Sigmoid colon (tissue), 7 donors: Measurements from ENCODE around the gene PIMREG. TPM values are rescaled to one million over a fixed set of nuclear protein-coding genes. Genes with fewer than 3 reads are reported as not detected.

Source experiments
- DNase-seq: peaks from one replicate; pipeline ENCODE4 v3.0.0-alpha.2; 2019
- H3K27ac ChIP-seq, 4 donors: fragments of 200-600 bp; sonication (generic); one replicate each; pipeline ENCODE4 v1.5.1; 2016 to 2019; ENCODE audit warnings: mild to moderate bottlenecking in 1 of 4
- H3K27me3 ChIP-seq, 3 donors: fragments of 200-600 bp; sonication (generic); one replicate each; pipeline ENCODE4 v1.5.1; 2019; ENCODE audit warnings: mild to moderate bottlenecking in 1 of 3
- H3K36me3 ChIP-seq, 4 donors: fragments of 200-600 bp; sonication (generic); one replicate each; pipeline ENCODE4 v1.5.1; 2016 to 2019
- H3K4me1 ChIP-seq, 4 donors: fragments of 200-600 bp; sonication (generic); one replicate each; pipeline ENCODE4 v1.5.1; 2017 to 2019
- H3K4me3 ChIP-seq, 4 donors: fragments of 200-600 bp; sonication (generic); one replicate each; pipeline ENCODE4 v1.5.1; 2017 to 2019; ENCODE audit warnings: mild to moderate bottlenecking in 2 of 4, moderate library complexity in 1 of 4
- H3K9me3 ChIP-seq, 4 donors: fragments of 200-600 bp in 3 of 4; sonication (generic) in 3 of 4; one replicate each; pipeline versions ENCODE4 v1.5.1 to v1.6.1; 2013 to 2019
- CTCF ChIP-seq, 4 experiments: fragments of 450-650 bp in 3 of 4; fragments of 200-600 bp in 1 of 4; IDR thresholded peaks; one replicate each; pipeline ENCODE4 v1.5.1; 2016 to 2019; ENCODE audit warnings: antibody characterized with exemption in 4 of 4, mild to moderate bottlenecking in 3 of 4, moderate library complexity in 2 of 4
- EP300 ChIP-seq, 4 donors: sonication (generic); formaldehyde crosslinking; IDR thresholded peaks; one replicate each; pipeline ENCODE4 v1.6.1; 2017; ENCODE audit warnings: antibody characterized with exemption in 4 of 4
- POLR2A ChIP-seq, 2 donors: fragments of 450-650 bp; IDR thresholded peaks; one replicate each; pipeline ENCODE4 v1.6.1; 2016; ENCODE audit warnings: antibody characterized with exemption in 2 of 2, mild to moderate bottlenecking in 2 of 2, moderate library complexity in 2 of 2
- POLR2AphosphoS5 ChIP-seq, 4 donors: sonication (generic); formaldehyde crosslinking; IDR thresholded peaks; one replicate each; pipeline ENCODE4 v1.6.1; 2017; ENCODE audit warnings: antibody characterized with exemption in 4 of 4
- WGBS, 2 donors: extraction: QIAGEN DNeasy Blood & Tissue Kit; methylation state at CpG; one replicate each; pipeline ENCODE4 v1.1.7; 2013; 5-methylcytosine and 5-hydroxymethylcytosine counted together
- intact Hi-C: fragments of 100-400 bp; cut with DNase I; formaldehyde crosslinking; loops from one replicate; pipeline ENCODE4 v1.15.1; 2023
- polyA plus RNA-seq, 3 donors: library from polyadenylated mRNA; stranded (reverse); fragments of 200-250 nt; gene quantifications; one replicate each; pipeline ENCODE4 v1.2.3, GENCODE V29; 2013
- total RNA-seq, 4 donors: library from RNA; depleted of rRNA; stranded (reverse); fragments of >200 nt; gene quantifications; one replicate each; pipeline ENCODE4 v1.1.0, GENCODE V29; 2016
- donor health status: healthy with polysubstance abuse.
- donor health status: Bipolar disorder and iron deficiency.
- donor health status: healthy.

Gene PIMREG
- total and polyA plus RNA-seq, 7 donors: 2.5 to 7.8 TPM; not detected in 5

GRCh38 chr17:6485646-6486412 is 41.6 kb downstream of the PIMREG start:
- 80% methylated on average over 5 of the region's 5 CpGs for WGBS, 2 donors
- H3K4me1 ChIP-seq: peaks cover 0 to 11% (median 5%) of the 10 kb centered on the region in 4 donors
- H3K4me3 ChIP-seq: no peak overlapping the region
- no peak for TF ChIP-seq CTCF (IDR thresholded peaks at IDR 0.05)
- TF ChIP-seq EP300 (IDR thresholded peaks at IDR 0.05): no peak
- intact Hi-C loops: no loop called here
- H3K36me3 ChIP-seq: peaks cover 0 to 6% (median 0%) of the 10 kb centered on the region in 4 donors
- H3K27ac ChIP-seq: peak overlapping the region in 1 of 4 donors; percentile 25
- DNase-seq: no peak
- no peaks in the 10 kb centered on the region for H3K9me3 ChIP-seq
- no peaks in the 10 kb centered on the region for H3K27me3 ChIP-seq

GRCh38 chr17:6487251-6488007 is 43.2 kb downstream of the PIMREG start:
- Histone ChIP-seq H3K27me3 (no peaks in the 10 kb centered on the region), H3K36me3 (peaks cover 0 to 6% (median 0%) of the 10 kb centered on the region in 4 donors), H3K9me3 (no peaks in the 10 kb centered on the region), H3K4me1 (peaks cover 0 to 11% (median 5%) of the 10 kb centered on the region in 4 donors), H3K4me3 (no peak overlapping the region), H3K27ac (peak overlapping the region in 3 of 4 donors; percentile 21 to 27 (median 21))
- intact Hi-C loops: no loop called here
- WGBS, 2 donors: 77 to 80% methylated on average over 13 of the region's 13 CpGs
- no peak for TF ChIP-seq POLR2A (IDR thresholded peaks at IDR 0.05)
- no peak for TF ChIP-seq EP300 (IDR thresholded peaks at IDR 0.05)
- no peak for TF ChIP-seq POLR2AphosphoS5 (IDR thresholded peaks at IDR 0.05)
- no peak for TF ChIP-seq CTCF (IDR thresholded peaks at IDR 0.05)
- peak; percentile 68 for DNase-seq

GRCh38 chr17:6488008-6488539 is 43.8 kb downstream of the PIMREG start:
- WGBS, 2 donors: 80 to 82% methylated on average over 6 of the region's 6 CpGs
- no peak for DNase-seq

GRCh38 chr17:6489016-6489550 is 44.8 kb downstream of the PIMREG start:
- Histone ChIP-seq H3K9me3 (no peaks in the 10 kb centered on the region), H3K4me3 (no peak overlapping the region), H3K36me3 (no peaks in the 10 kb centered on the region), H3K27ac (no peak overlapping the region), H3K4me1 (peaks cover 0 to 23% (median 8%) of the 10 kb centered on the region in 4 donors), H3K27me3 (no peaks in the 10 kb centered on the region)
- intact Hi-C loops: no loop called here
- no peak for TF ChIP-seq POLR2A (IDR thresholded peaks at IDR 0.05)
- no peak for TF ChIP-seq EP300 (IDR thresholded peaks at IDR 0.05)
- TF ChIP-seq CTCF (IDR thresholded peaks at IDR 0.05): no peak
- no peak for TF ChIP-seq POLR2AphosphoS5 (IDR thresholded peaks at IDR 0.05)
- WGBS, 2 donors: 81 to 87% methylated on average over 6 of the region's 6 CpGs
- DNase-seq: peak; percentile 27

More at GRCh38 chr17:6488008-6488539, 43.8 kb downstream of the PIMREG start:
- no peaks in the 10 kb centered on the region for H3K27me3 ChIP-seq
- intact Hi-C loops: no loop called here
- H3K27ac ChIP-seq: peak overlapping the region in 1 of 4 donors; percentile 21
- H3K4me3 ChIP-seq: no peak overlapping the region
- H3K4me1 ChIP-seq: peaks cover 0 to 13% (median 6%) of the 10 kb centered on the region in 4 donors
- peaks cover 0 to 6% (median 0%) of the 10 kb centered on the region in 4 donors for H3K36me3 ChIP-seq
- no peaks in the 10 kb centered on the region for H3K9me3 ChIP-seq
- no peak for TF ChIP-seq CTCF (IDR thresholded peaks at IDR 0.05)
- TF ChIP-seq POLR2A (IDR thresholded peaks at IDR 0.05): no peak
